ENCODE measurements around the gene ZNF35.

GRCh38 chr3:44628716-44629115 is 19.8 kb upstream of the ZNF35 start:
- TF ChIP-seq, protein P1, sequence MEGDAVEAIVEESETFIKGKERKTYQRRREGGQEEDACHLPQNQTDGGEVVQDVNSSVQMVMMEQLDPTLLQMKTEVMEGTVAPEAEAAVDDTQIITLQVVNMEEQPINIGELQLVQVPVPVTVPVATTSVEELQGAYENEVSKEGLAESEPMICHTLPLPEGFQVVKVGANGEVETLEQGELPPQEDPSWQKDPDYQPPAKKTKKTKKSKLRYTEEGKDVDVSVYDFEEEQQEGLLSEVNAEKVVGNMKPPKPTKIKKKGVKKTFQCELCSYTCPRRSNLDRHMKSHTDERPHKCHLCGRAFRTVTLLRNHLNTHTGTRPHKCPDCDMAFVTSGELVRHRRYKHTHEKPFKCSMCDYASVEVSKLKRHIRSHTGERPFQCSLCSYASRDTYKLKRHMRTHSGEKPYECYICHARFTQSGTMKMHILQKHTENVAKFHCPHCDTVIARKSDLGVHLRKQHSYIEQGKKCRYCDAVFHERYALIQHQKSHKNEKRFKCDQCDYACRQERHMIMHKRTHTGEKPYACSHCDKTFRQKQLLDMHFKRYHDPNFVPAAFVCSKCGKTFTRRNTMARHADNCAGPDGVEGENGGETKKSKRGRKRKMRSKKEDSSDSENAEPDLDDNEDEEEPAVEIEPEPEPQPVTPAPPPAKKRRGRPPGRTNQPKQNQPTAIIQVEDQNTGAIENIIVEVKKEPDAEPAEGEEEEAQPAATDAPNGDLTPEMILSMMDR (IDR thresholded peaks at IDR 0.05; ENCODE audit: insufficient read depth, low read depth, low read length): no peak
- TF ChIP-seq EZH2 (IDR thresholded peaks at IDR 0.05; ENCODE audit: insufficient read depth, low read length): no peak
